ENCODE results near the gene NPTX2.

NPTX2 gene

GRCh38 chr7:98599886-98600285 lies 17.2 kb upstream of the NPTX2 start:
- TF ChIP-seq CTCF (IDR thresholded peaks at IDR 0.05): no peak
- Histone ChIP-seq H3K27ac (no peak overlapping the region), H3K4me3 (no peak overlapping the region)
- no peak for DNase-seq (ENCODE audit: low spot score)

- DNase-seq (ENCODE audit: low spot score): no peak
- Histone ChIP-seq H3K27ac (no peak overlapping the region), H3K4me3 (no peak overlapping the region)
- no peak for TF ChIP-seq CTCF (IDR thresholded peaks at IDR 0.05)
These were observed 14.2 kb upstream of the NPTX2 start for GRCh38 chr7:98602755-98603398.

- no peak overlapping the region for H3K4me3 ChIP-seq
- no peak for TF ChIP-seq CTCF (IDR thresholded peaks at IDR 0.05)
- no peak for DNase-seq (ENCODE audit: low spot score)
- H3K27ac ChIP-seq: no peak overlapping the region
These were observed 13.7 kb upstream of the NPTX2 start for GRCh38 chr7:98603399-98603788.

- no peak for DNase-seq (ENCODE audit: low spot score)
- TF ChIP-seq CTCF (IDR thresholded peaks at IDR 0.05): no peak
- Histone ChIP-seq H3K4me3 (no peak overlapping the region), H3K27ac (no peak overlapping the region)
These were observed 3.3 kb upstream of the NPTX2 start for GRCh38 chr7:98613601-98614425.

GRCh38 chr7:98616381-98617050 lies 569 bp upstream of the NPTX2 start:
- H3K27ac ChIP-seq: peak overlapping the region in 1 of 2 donors; percentile 47
- DNase-seq (ENCODE audit: low spot score): no peak
- H3K4me3 ChIP-seq: peak overlapping the region; percentile 70

GRCh38 chr7:98617960-98618418 lies 904 bp downstream of the NPTX2 start:
- Histone ChIP-seq H3K4me3 (peak overlapping the region; percentile 70), H3K27ac (peak overlapping the region in 1 of 2 donors; percentile 73)
- no peak for TF ChIP-seq CTCF (IDR thresholded peaks at IDR 0.05)
- DNase-seq (ENCODE audit: low spot score): no peak

More at GRCh38 chr7:98616381-98617050, 569 bp upstream of the NPTX2 start:
- TF ChIP-seq CTCF (IDR thresholded peaks at IDR 0.05): no peak

Measured in coronary artery (tissue), 2 donors.